ENCODE measurements around the gene GJC3.
"Not testable (repeated sequence)": the region's sequence is repeated elsewhere in the genome, so short reads cannot be mapped to it uniquely, and the experiment has no call there.

The GJC3 gene

DNA sequence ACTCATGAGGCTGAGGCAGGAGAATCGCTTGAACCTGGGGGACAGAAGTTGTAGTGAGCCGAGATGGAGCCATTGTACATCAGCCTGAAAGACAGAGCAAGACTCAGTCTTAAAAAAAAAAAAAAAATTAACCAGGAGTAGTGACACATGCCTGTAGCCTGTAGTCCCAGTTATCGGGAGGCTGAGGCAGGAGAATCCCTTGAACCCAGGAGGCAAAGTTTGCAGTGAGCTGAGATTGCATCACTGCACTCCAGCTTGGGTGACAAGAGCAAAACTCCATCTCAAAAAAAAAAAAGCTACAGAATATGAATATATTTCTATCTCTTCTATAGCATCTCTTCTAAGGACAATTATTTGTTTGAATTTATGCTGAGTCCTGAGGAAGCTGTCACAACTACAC, 39.9 kb upstream of the GJC3 start:
- no peak for DNase-seq (ENCODE audit: extremely low read depth, insufficient read length)
- Histone ChIP-seq H3K27me3 (replicated peaks; ENCODE audit: control insufficient read depth, insufficient read depth, low read length) (no peaks in the 10 kb centered on the region; the same call in 1 of the 2 replicates), H3K36me3 (ENCODE audit: control insufficient read depth, insufficient read depth, low read length) (no peaks in the 10 kb centered on the region), H3K4me3 (replicated peaks; ENCODE audit: low read depth, low read length) (no peak overlapping the region)
- TF ChIP-seq CTCF (IDR thresholded peaks at IDR 0.05; ENCODE audit: insufficient read depth, low read length, poor library complexity, severe bottlenecking) = no peak

DNA sequence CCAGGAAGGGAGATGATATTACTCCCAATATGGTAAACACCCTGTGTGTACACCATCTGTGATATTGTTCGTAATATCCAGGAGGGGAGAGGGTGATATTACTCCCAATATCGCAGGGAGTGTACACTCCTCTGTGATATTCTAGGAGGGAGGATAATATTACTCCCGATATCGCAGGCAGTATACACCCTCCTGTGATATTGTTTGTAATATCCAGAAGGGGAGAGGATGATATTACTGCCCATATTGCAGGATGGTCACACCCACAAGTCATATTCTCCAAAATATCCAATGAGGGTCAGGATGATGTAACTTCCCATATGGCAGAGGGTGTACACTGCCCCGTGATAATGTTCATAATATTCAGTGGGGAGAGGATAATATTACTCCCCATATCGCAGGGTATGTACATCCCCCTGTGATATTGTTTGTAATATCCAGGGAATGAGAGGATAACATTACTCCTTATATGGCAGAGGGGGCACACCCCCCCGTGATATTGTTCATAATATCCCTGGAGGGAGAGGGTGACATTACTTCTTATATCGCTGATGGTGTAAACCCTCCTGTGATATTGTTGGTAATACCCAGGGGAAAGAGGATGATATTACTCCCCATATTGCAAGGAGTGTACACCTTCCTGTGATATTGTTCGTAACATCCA, 29.3 kb upstream of the GJC3 start:
- H3K27me3 ChIP-seq (replicated peaks; ENCODE audit: control insufficient read depth, insufficient read depth, low read length) = no peaks in the 10 kb centered on the region
- H3K4me3 ChIP-seq (replicated peaks; ENCODE audit: low read depth, low read length) = no peak overlapping the region
- no peak for DNase-seq (ENCODE audit: extremely low read depth, insufficient read length)
- TF ChIP-seq CTCF (IDR thresholded peaks at IDR 0.05; ENCODE audit: insufficient read depth, low read length, poor library complexity, severe bottlenecking) = no peak
- no peaks in the 10 kb centered on the region for H3K36me3 ChIP-seq (ENCODE audit: control insufficient read depth, insufficient read depth, low read length)

- H3K27me3 ChIP-seq (replicated peaks; ENCODE audit: control insufficient read depth, insufficient read depth, low read length) = no peaks in the 10 kb centered on the region
- no peak overlapping the region for H3K4me3 ChIP-seq (replicated peaks; ENCODE audit: low read depth, low read length)
- no peaks in the 10 kb centered on the region for H3K36me3 ChIP-seq (ENCODE audit: control insufficient read depth, insufficient read depth, low read length)
- DNase-seq (ENCODE audit: extremely low read depth, insufficient read length) = no peak
- no peak for TF ChIP-seq CTCF (IDR thresholded peaks at IDR 0.05; ENCODE audit: insufficient read depth, low read length, poor library complexity, severe bottlenecking)
These were observed 25.8 kb upstream of the GJC3 start for GRCh38 chr7:99955247-99955646.

GRCh38 chr7:99954643-99955042, 25.2 kb upstream of the GJC3 start:
- not testable (repeated sequence) for DNase-seq (ENCODE audit: extremely low read depth, insufficient read length)

GRCh38 chr7:99953649-99954048, 24.2 kb upstream of the GJC3 start:
- DNase-seq (ENCODE audit: extremely low read depth, insufficient read length) = no peak
- TF ChIP-seq CTCF (IDR thresholded peaks at IDR 0.05; ENCODE audit: insufficient read depth, low read length, poor library complexity, severe bottlenecking) = no peak
- Histone ChIP-seq H3K4me3 (replicated peaks; ENCODE audit: low read depth, low read length) (no peak overlapping the region), H3K27me3 (replicated peaks; ENCODE audit: control insufficient read depth, insufficient read depth, low read length) (no peaks in the 10 kb centered on the region), H3K36me3 (ENCODE audit: control insufficient read depth, insufficient read depth, low read length) (no peaks in the 10 kb centered on the region)

More at GRCh38 chr7:99954643-99955042, 25.2 kb upstream of the GJC3 start:
- H3K27me3 ChIP-seq (replicated peaks; ENCODE audit: control insufficient read depth, insufficient read depth, low read length); H3K36me3 ChIP-seq (ENCODE audit: control insufficient read depth, insufficient read depth, low read length); H3K4me3 ChIP-seq (replicated peaks; ENCODE audit: low read depth, low read length): not testable (repeated sequence)

DNA sequence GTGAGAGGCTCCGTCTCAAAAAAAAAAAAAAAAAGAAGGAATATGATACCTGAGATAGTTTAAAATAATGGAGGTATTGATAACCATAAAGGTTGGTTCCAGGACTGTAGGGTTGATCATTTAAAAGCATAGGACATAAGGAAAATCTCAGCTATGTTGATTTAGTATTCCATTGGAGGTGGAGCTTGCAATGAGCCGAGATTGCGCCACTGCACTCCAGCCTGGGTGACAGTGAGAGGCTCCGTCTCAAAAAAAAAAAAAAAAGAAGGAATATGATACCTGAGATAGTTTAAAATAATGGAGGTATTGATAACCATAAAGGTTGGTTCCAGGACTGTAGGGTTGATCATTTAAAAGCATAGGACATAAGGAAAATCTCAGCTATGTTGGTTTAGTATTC, 23.2 kb upstream of the GJC3 start:
- DNase-seq (ENCODE audit: extremely low read depth, insufficient read length); H3K27me3 ChIP-seq (replicated peaks; ENCODE audit: control insufficient read depth, insufficient read depth, low read length); H3K4me3 ChIP-seq (replicated peaks; ENCODE audit: low read depth, low read length); H3K36me3 ChIP-seq (ENCODE audit: control insufficient read depth, insufficient read depth, low read length): not testable (repeated sequence)

DNA sequence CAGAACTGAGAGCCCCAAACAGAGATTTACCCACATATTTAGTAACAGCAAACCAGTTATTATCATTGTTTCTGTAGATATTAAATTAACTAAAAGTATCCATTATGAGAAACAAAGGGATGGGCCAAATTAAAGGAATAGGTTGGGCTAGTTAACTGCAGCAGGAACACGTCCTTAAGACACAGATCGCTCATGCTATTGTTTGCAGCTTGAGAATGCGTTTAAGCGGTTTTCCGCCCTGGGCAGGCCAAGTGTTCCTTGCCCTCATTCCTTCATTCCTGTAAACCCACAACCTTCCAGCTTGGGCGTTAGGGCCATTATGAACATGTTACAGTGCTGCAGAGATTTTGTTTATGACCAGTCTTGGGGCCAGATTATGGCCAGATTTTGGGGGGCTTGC, 21.4 kb upstream of the GJC3 start:
- DNase-seq (ENCODE audit: extremely low read depth, insufficient read length); H3K36me3 ChIP-seq (ENCODE audit: control insufficient read depth, insufficient read depth, low read length); H3K27me3 ChIP-seq (replicated peaks; ENCODE audit: control insufficient read depth, insufficient read depth, low read length); H3K4me3 ChIP-seq (replicated peaks; ENCODE audit: low read depth, low read length): not testable (repeated sequence)

Data from GM06990 (cell line).